Heart left ventricle (tissue), 16 donors: ENCODE measurements around the gene BRSK2. TPM values are rescaled to one million over a fixed set of nuclear protein-coding genes. Genes with fewer than 3 reads are reported as not detected.
A peak's percentile ranks its signal among the peaks of the same experiment; 100 is the strongest.

ENCODE experiments used
- ATAC-seq, 4 donors: fragments of 200-7000 bp; cut with Tn5 transposase; one replicate each; pipeline ENCODE4 v1.9.1; 2020 to 2022; ENCODE audit warnings: moderate library complexity in 4 of 4, mild to moderate bottlenecking in 3 of 4, moderate number of reproducible peaks in 1 of 4
- DNase-seq, 5 donors: peaks; one replicate each; pipeline ENCODE4 v3.0.0-alpha.2; 2020
- H3K27ac ChIP-seq, 12 donors: fragments of 200-600 bp; sonication (generic) in 4 of 12; one replicate each; pipeline versions ENCODE4 v1.5.0 to v1.8.0; 2016 to 2022; ENCODE audit warnings: mild to moderate bottlenecking in 2 of 12
- H3K27me3 ChIP-seq, 9 donors: fragments of 200-600 bp; sonication (generic) in 2 of 9; one replicate each; pipeline versions ENCODE4 v1.5.1 to v1.8.0; 2016 to 2022; ENCODE audit warnings: mild to moderate bottlenecking in 3 of 9
- H3K36me3 ChIP-seq, 9 donors: fragments of 200-600 bp; sonication (generic) in 2 of 9; one replicate each; pipeline versions ENCODE4 v1.5.0 to v1.8.0; 2018 to 2022; ENCODE audit warnings: mild to moderate bottlenecking in 2 of 9
- H3K4me1 ChIP-seq, 12 donors: fragments of 200-600 bp; sonication (generic) in 4 of 12; one replicate each; pipeline versions ENCODE4 v1.5.0 to v1.8.0; 2016 to 2022; ENCODE audit warnings: mild to moderate bottlenecking in 3 of 12
- H3K4me3 ChIP-seq, 12 donors: fragments of 200-600 bp; sonication (generic) in 4 of 12; one replicate each; pipeline versions ENCODE4 v1.5.0 to v1.8.0; 2017 to 2022; ENCODE audit warnings: mild to moderate bottlenecking in 9 of 12, moderate library complexity in 4 of 12
- H3K9me3 ChIP-seq, 12 donors: fragments of 200-600 bp; sonication (generic) in 4 of 12; one replicate each; pipeline versions ENCODE4 v1.5.0 to v1.8.0; 2016 to 2022; ENCODE audit warnings: mild to moderate bottlenecking in 1 of 12
- CTCF ChIP-seq, 12 donors: fragments of 200-600 bp; sonication (generic) in 4 of 12; IDR thresholded peaks; one replicate each; pipeline versions ENCODE4 v1.5.0 to v1.8.0; 2018 to 2022; ENCODE audit warnings: antibody characterized with exemption in 12 of 12, mild to moderate bottlenecking in 5 of 12
- POLR2A ChIP-seq, 2 donors: fragments of 450-650 bp; IDR thresholded peaks; one replicate each; pipeline ENCODE4 v1.6.1; 2017; ENCODE audit warnings: antibody characterized with exemption in 2 of 2, mild to moderate bottlenecking in 2 of 2, moderate library complexity in 2 of 2
- WGBS, 4 donors: extraction: QIAGEN DNeasy Blood & Tissue Kit in 2 of 4; methylation state at CpG; one replicate each; pipeline versions ENCODE4 v1.1.5 to v1.1.7; 2013 to 2018; 5-methylcytosine and 5-hydroxymethylcytosine counted together
- intact Hi-C, 10 donors: fragments of 100-400 bp; cut with DNase I; formaldehyde crosslinking; loops; one replicate each; pipeline versions ENCODE4 v1.11.1 to v1.14.2; 2022
- polyA plus RNA-seq, 2 donors: library from polyadenylated mRNA; stranded (reverse); fragments of 200-250 nt; gene quantifications; one replicate each; pipeline ENCODE4 v1.2.3, GENCODE V29; 2013
- total RNA-seq, 9 donors: library from RNA; depleted of rRNA in 2 of 9; stranded (reverse); fragments of >200 nt in 2 of 9; fragmentation: NEBNext Ultra II Directional in 3 of 9; extraction: Animal tissue kit (Norgen Biotek cat#: 25700) in 3 of 9; gene quantifications; one replicate each; pipeline versions ENCODE4 v1.1.0 to v1.2.4, GENCODE V29; 2016 to 2023
- donor health status: ischemic (EF 13 %, LVEDD 7.1; RV severe dilation, severe dysfunction).
- donor health status: healthy with polysubstance abuse.
- donor health status: DM: no; HTN: yes; CAD: no.
- donor health status: DM: no; HTN: no; CAD: no.
- donor health status: ischemic (EF 25% LVEDD 6.9; RV normal size, moderate dysfunction).
- donor health status: ischemic (EF 25% LVEDD 5.7; RV mildly dilated, moderate dysfunction).
- donor health status: healthy.
- donor health status: DM: yes; HTN: yes; CAD: no.
- donor health status: ischemic (EF 35%, LVEDD 5.7; RV mildly dilated, moderate dysfunction).
- donor health status: nonischemic (EF 11% LVEDD 7.7; RV severe dilation, severe dysfunction).
- donor health status: DM: yes; HTN: yes; CAD: no.
- donor health status: PGD.
- donor health status: ischemic (EF 29% LVEDD 5.4; RV normal size, mild dysfunction).
- donor health status: nonischemic (EF 23%, LVEDD 6.1; RV moderate dilation, normal function).

Gene BRSK2
- total and polyA plus RNA-seq, 11 donors: 0.16 to 1.3 (median 0.61) TPM; not detected in 1

GRCh38 chr11:1368216-1368615, 21.5 kb upstream of the BRSK2 start:
- DNase-seq (no peak), ATAC-seq (no peak)
- 79 to 89% (median 85%) methylated on average over 7 to 9 of the region's 9 CpGs for WGBS, 4 donors
- Histone ChIP-seq H3K9me3 (peaks cover 0 to 38% (median 14%) of the 10 kb centered on the region in 12 donors), H3K4me3 (no peak overlapping the region), H3K4me1 (no peaks in the 10 kb centered on the region), H3K27me3 (peaks cover 0 to 10% (median 0%) of the 10 kb centered on the region in 9 donors), H3K27ac (no peak overlapping the region), H3K36me3 (no peaks in the 10 kb centered on the region)
- intact Hi-C loops: no loop called here
- TF ChIP-seq CTCF (IDR thresholded peaks at IDR 0.05) (no peak), POLR2A (IDR thresholded peaks at IDR 0.05) (no peak)

GRCh38 chr11:1368966-1369365, 20.8 kb upstream of the BRSK2 start:
- peaks cover 0 to 33% (median 11%) of the 10 kb centered on the region in 12 donors for H3K9me3 ChIP-seq
- no peaks in the 10 kb centered on the region for H3K4me1 ChIP-seq
- no peak overlapping the region for H3K4me3 ChIP-seq
- intact Hi-C loops: no loop called here
- peaks cover 0 to 10% (median 0%) of the 10 kb centered on the region in 9 donors for H3K27me3 ChIP-seq
- TF ChIP-seq POLR2A (IDR thresholded peaks at IDR 0.05) (no peak), CTCF (IDR thresholded peaks at IDR 0.05) (no peak)
- no peaks in the 10 kb centered on the region for H3K36me3 ChIP-seq
- DNase-seq: no peak
- H3K27ac ChIP-seq: no peak overlapping the region
- WGBS, 4 donors: 82 to 86% (median 83%) methylated on average over 13 to 16 of the region's 16 CpGs
- peak in 1 of 4 donors; percentile 23 for ATAC-seq

GRCh38 chr11:1369371-1370005, 20.2 kb upstream of the BRSK2 start:
- H3K4me1 ChIP-seq: no peaks in the 10 kb centered on the region
- peaks cover 0 to 10% (median 0%) of the 10 kb centered on the region in 9 donors for H3K27me3 ChIP-seq
- no peak for TF ChIP-seq CTCF (IDR thresholded peaks at IDR 0.05)
- TF ChIP-seq POLR2A (IDR thresholded peaks at IDR 0.05): no peak
- H3K36me3 ChIP-seq: no peaks in the 10 kb centered on the region
- peaks cover 0 to 28% (median 6%) of the 10 kb centered on the region in 12 donors for H3K9me3 ChIP-seq
- no peak for ATAC-seq
- DNase-seq: no peak
- H3K27ac ChIP-seq: no peak overlapping the region
- WGBS, 4 donors: 79 to 86% (median 80%) methylated on average over 18 of the region's 18 CpGs
- H3K4me3 ChIP-seq: no peak overlapping the region
- intact Hi-C loops: no loop called here

- Histone ChIP-seq H3K9me3 (peaks cover 0 to 20% (median under 1%) of the 10 kb centered on the region in 12 donors), H3K4me1 (no peaks in the 10 kb centered on the region), H3K36me3 (no peaks in the 10 kb centered on the region), H3K27me3 (peaks cover 0 to 15% (median 0%) of the 10 kb centered on the region in 9 donors), H3K4me3 (no peak overlapping the region), H3K27ac (no peak overlapping the region)
- DNase-seq (peak in 1 of 5 donors; percentile 44), ATAC-seq (no peak)
- TF ChIP-seq CTCF (IDR thresholded peaks at IDR 0.05): no peak
- no peak for TF ChIP-seq POLR2A (IDR thresholded peaks at IDR 0.05)
- WGBS, 4 donors: 73 to 89% (median 85%) methylated on average over 8 to 38 of the region's 38 CpGs
- intact Hi-C loops: no loop called here
Observed at GRCh38 chr11:1370186-1371025, 19.3 kb upstream of the BRSK2 start.
